GM10266 (cell line): Measurements from ENCODE around the gene FAF2.
A peak's percentile ranks its signal among the peaks of the same experiment; 100 is the strongest.

ENCODE experiments used
- DNase-seq: peaks from one replicate; pipeline ENCODE4 v3.0.0; 2012; ENCODE audit errors: extremely low spot score
- CTCF ChIP-seq: IDR thresholded peaks from 2 replicates; pipeline ENCODE4 v1.5.1; 2012; ENCODE audit warnings: mild to moderate bottlenecking, low read depth; ENCODE audit not compliant: control insufficient read depth, insufficient read depth; ENCODE audit errors: missing control alignments

FAF2 gene

GRCh38 chr5:176527246-176528222 lies 79.3 kb downstream of the FAF2 start:
- no peak for DNase-seq
- no peak for TF ChIP-seq CTCF

GRCh38 chr5:176528301-176528700 lies 80.1 kb downstream of the FAF2 start:
- peak; percentile 22 for DNase-seq
- no peak for TF ChIP-seq CTCF

- no peak for TF ChIP-seq CTCF
- DNase-seq: peak; percentile 42
Measured at GRCh38 chr5:176528761-176529115, 80.6 kb downstream of the FAF2 start.

- no peak for TF ChIP-seq CTCF
- DNase-seq: peak; percentile 42
Measured at GRCh38 chr5:176529116-176529740, 81.0 kb downstream of the FAF2 start.

GRCh38 chr5:176529741-176530141 lies 81.6 kb downstream of the FAF2 start:
- TF ChIP-seq CTCF: no peak
- peak; percentile 52 for DNase-seq

GRCh38 chr5:176530393-176530982 lies 82.3 kb downstream of the FAF2 start:
- DNase-seq: no peak
- TF ChIP-seq CTCF: no peak
